GM12801 (cell line): ENCODE measurements around the gene PRKN.

ENCODE experiments used
- TF ChIP-seq, protein P1 (sequence below): IDR thresholded peaks from one replicate; pipeline ENCODE4 v1.5.1; 2011; ENCODE audit warnings: control low read depth; ENCODE audit not compliant: insufficient read length; ENCODE audit errors: extremely low read depth

PRKN gene

DNA sequence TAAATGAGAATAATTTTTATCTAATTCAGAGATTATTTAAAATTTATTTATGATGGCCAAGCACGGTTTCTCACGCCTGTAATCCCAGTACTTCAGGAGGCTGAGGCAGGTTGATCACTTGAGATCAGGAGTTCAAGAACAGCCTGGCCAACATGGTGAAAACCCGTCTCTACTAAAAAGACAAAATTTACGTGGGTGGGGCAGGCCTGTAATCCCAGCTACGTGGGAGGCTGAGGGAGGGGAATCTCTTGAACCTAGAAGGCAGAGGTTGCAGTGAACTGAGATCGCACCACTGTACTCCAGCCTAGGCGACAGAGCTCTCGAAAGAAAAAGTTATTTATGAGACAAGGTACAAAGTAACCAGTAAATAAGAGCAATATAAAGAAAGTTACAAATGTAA lies 1394.2 kb downstream of the PRKN start:
- TF ChIP-seq, protein P1, sequence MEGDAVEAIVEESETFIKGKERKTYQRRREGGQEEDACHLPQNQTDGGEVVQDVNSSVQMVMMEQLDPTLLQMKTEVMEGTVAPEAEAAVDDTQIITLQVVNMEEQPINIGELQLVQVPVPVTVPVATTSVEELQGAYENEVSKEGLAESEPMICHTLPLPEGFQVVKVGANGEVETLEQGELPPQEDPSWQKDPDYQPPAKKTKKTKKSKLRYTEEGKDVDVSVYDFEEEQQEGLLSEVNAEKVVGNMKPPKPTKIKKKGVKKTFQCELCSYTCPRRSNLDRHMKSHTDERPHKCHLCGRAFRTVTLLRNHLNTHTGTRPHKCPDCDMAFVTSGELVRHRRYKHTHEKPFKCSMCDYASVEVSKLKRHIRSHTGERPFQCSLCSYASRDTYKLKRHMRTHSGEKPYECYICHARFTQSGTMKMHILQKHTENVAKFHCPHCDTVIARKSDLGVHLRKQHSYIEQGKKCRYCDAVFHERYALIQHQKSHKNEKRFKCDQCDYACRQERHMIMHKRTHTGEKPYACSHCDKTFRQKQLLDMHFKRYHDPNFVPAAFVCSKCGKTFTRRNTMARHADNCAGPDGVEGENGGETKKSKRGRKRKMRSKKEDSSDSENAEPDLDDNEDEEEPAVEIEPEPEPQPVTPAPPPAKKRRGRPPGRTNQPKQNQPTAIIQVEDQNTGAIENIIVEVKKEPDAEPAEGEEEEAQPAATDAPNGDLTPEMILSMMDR, result no peak

DNA sequence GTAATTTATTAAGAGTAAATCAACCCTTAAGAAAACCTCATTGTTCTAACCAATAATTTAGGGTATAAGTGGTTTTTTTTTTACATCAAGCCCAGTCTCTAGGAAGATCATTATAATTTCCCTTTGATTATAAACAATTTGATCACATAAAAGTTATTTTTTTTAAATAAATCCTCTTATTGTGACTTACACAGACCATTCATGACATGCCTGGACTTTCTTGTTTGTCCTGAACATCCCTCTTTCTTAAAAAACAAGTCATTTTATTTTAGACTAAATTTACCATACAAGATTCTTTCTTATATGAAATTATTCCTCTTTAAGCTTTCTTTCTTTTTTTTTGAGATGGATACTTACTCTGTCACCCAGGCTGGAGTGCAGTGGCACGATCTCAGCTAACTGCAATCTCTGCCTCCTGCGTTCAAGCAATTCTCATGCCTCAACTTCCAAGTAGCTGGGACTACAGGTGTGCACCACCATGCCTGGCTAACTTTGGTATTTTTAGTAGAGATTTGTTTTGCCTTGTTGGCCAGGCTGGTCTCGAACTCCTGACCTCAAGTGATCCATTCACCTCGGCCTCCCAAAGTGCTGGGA lies 1400.1 kb downstream of the PRKN start:
- TF ChIP-seq, protein P1, result no peak

DNA sequence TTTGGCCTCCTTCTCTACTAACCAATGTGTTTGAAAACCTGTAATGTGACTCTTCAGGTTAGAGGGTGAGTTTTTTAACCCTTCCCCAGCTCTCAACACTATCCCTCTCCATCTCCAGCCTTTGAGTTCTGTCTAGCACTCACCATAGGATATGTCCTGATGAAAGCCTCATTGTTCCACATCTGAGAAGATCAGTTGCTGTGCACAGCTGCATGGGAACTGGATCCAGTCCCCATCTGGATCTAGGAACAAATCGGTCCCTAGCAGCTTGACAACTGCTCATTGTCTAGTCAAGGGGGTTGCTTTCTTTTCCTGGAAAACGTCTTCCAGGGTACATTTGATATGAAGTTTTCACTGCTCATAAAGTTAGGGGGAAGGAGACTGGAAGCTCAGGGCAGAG lies 1408.3 kb downstream of the PRKN start:
- TF ChIP-seq, protein P1, result no peak

DNA sequence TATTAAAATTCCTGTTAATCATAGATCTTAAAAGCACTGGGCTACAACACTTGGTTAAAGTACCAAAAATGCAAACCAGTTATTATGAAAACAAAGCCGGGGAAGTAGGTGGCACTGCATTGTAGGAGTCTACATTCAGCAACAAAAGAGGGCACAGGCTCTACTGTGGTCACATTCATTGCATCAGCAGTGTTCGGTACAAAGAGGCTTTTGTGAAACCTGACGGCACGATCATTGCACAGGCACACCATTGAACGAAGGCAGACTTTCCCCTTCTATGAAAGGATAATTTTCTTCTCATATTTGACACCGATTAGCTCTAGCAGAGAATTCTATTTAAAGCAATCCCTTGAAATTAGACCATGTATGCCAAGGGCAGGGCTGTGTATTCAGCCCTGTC lies 1409.1 kb downstream of the PRKN start:
- TF ChIP-seq, protein P1, result no peak

DNA sequence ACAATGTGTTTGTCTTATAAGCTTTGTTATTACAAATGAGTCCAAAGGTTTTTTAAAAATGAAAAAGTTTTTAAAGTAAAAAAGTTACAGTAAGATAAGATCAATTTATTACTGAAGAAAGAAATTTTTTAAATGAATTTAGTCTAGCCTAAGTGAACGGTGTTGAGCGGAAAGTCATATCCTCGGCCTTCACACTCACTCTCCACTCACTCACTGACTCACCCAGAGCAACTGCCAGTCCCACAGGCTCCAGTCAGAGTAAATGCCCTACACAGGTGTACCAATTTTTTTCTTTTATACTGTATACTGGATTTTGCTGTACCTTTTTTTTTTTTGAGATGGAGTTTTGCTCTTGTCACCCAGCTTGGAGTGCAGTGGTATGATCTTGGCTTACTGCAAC lies 1411.0 kb downstream of the PRKN start:
- TF ChIP-seq, protein P1, result no peak

DNA sequence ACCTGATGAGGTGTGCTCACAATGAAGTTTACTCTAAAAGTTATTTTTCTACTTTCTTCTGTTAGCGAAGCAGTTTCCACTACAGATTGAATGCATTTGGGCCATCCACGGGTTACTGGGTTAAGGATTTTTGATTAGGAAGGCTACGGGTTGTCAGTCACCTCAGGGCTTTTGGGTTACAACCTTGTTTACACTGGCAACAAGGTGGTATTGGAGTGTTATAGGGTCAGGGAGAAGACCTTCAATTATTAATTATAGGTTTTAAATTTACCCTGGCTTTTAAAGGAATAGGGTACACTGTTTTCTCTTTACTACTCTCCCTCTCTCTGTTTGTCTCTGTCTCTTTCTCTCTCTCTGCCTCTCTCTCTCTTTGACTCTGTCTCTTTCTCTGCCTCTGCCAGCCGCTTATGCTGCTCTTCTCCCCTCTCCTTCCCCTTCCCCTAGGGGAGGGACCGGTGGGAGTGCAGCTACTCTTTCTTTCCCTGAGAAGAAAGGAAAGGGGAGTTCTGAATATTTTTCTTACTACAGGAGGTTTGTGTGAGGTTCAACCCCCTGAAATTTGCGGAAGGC lies 1413.5 kb downstream of the PRKN start:
- TF ChIP-seq, protein P1, result no peak

DNA sequence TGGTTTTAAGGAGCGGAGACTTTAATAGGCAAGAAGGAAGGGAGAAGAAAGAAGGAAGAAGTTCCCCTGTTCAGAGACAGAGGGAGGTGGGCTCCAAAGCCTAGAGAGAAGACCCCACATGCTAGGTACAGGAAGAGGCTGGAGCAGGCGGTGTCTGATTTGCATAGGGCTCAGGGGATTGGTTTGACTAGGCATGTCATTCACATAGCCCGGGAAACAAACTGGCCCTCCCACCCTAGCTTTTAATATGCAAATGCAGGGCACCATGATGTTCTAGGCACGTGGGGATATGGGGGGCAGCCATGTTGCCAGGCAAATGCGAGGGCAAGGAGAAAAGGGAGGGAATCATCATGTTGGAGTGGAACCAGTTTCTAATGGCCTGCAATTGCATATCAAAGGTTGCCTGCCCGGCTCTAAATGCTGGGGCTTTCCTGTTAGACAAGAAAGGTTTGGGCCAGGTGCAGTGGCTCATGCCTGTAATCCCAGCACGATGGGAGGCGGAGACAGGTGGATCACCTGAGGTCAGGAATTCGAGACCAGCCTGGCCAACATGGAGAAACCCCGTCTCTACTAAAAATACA lies 1419.4 kb downstream of the PRKN start:
- TF ChIP-seq, protein P1, result no peak
